Measurements from ENCODE around the gene CLRN3.

The CLRN3 gene

DNA sequence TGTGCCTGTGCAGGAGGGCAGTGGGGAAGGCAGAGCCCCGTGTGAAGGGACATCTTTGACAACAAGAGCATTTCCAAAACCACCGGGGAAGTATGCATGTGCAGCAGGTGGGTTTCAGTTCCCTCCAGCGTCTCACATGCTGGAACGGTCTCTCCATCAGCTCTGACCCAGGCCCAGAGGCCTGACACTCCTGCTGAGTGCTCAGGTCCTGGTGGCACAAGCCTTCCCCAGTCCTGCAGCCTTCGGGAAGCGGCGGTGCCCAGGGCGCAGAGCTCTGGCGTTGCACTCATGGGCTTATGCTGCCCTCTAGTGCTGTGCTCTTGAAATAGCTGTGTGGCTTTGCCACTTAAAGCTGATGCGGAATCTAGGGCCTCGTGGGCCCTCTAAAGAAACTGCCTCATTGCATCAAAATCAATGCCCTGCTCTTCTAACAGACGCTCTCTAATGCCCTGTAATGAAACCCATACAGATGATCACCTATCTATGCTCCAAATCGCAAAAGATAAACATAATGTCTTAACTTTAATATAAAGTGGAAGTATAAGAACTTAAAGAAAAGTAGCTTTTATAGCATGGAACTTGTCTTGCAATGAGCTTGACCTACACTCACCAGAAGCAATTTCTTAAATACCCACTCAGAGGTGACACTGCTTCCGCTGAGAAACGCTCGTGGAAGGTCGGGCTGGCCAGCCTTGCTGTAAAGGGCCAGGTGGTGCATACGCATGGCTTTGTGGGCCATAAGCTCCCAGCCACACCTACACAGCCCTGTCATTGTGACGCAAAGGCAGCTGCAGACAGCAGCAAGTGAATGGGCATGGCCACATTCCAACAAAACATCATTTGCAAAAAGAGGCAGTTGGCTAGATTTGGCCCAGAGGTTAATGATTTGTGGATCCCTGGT is 38.6 kb downstream of the CLRN3 start:
- no peak overlapping the region for H3K27ac ChIP-seq
- DNase-seq (ENCODE audit: low read depth, low spot score) = no peak

DNA sequence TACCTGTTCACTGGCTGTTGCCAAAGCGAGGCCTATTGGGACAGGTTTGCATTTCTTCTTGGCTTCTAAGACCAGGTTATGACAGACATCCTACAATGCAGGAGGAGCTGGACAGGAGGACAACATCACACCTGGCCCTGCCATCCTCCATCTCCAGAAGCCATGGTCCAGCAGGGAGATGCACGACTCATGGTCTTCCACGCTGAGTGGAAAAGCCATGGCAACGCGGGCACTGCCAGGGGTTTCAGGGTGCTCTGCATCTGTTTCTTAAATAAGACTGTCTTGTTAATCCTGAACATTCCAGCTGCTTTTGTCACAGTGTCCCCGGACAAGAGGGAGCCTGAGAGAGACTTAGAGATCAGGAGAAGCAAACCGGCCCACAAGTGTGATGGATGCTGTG is 40.3 kb downstream of the CLRN3 start:
- DNase-seq (ENCODE audit: low read depth, low spot score) = no peak
- no peak overlapping the region for H3K27ac ChIP-seq

DNA sequence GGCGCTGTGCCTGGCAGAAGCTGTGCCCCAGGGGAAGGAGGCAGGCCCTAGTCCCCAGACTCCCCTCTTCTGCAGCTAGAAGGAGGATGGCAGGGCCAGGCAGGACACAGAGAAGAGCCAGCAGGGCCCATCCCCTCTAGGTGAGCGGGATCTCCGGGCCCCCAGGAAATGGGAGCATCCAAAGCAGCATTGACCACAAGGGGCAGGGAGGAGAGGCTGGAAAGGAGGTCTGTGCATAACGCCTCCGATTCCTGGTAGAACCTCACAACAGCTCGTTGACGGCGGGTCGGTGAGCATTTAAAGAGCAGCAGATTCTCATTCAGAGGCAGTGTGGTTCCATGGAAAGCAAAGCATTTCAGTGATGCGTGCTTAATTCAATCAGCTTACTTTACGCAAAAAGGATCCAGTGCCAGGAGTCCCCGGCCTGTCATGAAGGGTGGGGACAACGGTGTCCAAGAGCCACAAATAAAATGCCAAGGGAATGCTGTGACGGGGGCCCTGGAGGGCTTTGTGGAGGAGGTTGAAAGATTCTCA is 41.0 kb downstream of the CLRN3 start:
- no peak overlapping the region for H3K27ac ChIP-seq
- no peak for DNase-seq (ENCODE audit: low read depth, low spot score)

DNA sequence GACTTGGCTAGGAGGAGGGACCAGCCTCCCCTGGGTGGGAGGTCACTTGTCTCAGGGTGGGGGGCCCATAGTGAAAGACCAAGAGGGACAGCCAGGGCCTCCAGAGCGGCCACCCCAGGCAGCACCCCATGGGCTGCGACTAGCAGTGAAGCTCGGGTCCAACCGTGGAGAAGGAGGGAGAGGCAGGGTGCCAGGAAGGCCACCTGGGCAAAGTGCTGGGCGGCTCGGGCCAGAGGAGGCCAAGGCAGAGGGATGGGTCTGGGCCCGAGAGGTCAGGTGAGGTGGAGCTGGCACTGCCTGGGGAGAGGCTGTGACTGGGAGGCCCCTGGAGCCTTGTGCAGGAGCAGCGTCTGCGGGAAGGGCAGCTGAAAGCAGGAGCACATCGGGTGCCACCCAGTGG is 41.8 kb downstream of the CLRN3 start:
- DNase-seq (ENCODE audit: low read depth, low spot score) = no peak
- H3K27ac ChIP-seq = no peak overlapping the region

DNA sequence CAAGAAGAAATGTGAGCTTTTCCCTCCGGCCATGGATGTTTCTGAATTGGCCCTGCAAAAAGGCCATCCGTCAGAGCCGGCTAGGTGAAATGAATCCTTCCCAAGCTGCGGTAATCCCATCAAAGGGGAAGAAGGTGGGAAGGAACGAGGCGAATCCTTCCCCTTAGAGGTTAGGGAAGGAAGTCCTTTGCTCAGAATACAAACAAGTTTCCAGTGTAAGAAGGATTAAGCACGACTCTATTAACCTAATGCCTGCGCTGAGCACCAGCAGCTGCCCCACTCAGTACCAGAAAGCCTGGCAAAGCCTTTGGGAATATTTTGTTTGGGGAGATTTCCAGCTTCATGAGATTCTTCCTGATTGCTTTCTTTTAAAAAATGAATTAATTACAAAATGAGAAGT is 42.8 kb downstream of the CLRN3 start:
- no peak for DNase-seq (ENCODE audit: low read depth, low spot score)
- H3K27ac ChIP-seq = no peak overlapping the region

DNA sequence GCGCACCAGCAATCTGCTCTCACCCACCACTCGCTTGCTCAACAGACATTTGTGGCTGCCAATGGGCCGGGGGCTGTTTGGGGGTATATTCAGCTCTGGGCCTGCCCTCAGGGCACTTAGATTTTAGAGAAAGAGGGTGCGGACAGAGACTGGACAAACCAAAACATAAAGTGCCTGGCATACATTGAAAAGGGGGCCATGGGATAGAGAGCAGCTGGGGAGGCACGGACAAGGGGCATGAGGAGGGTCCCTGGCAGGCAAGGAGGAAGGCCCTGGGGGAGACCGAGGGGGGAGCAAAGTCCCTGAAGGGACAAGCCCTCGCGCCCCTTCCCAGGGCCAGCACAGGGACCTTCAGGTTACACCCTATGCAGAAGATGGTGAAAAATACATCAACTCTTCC is 43.5 kb downstream of the CLRN3 start:
- no peak for DNase-seq (ENCODE audit: low read depth, low spot score)
- H3K27ac ChIP-seq = no peak overlapping the region

DNA sequence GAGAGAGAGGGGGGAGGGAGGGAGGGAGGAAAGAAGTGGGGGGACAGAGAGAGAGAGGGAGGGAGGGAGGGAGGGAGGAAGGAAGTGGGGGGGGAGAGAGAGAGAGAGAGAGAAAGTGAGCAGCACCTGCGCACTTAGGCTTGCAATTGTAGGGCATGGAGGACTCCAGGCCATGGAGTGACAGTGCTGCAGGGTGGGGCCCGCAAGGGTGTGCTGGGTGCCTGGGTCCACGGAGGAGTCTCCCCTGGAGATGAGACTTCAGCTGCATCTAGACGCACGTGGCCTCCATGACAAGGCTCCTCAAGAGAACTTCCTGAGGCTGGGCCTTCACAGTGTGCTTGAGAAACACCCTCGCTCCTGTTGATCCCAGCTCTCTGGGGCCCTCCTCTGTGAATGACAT is 44.5 kb downstream of the CLRN3 start:
- H3K27ac ChIP-seq = no peak overlapping the region
- no peak for DNase-seq (ENCODE audit: low read depth, low spot score)

DNA sequence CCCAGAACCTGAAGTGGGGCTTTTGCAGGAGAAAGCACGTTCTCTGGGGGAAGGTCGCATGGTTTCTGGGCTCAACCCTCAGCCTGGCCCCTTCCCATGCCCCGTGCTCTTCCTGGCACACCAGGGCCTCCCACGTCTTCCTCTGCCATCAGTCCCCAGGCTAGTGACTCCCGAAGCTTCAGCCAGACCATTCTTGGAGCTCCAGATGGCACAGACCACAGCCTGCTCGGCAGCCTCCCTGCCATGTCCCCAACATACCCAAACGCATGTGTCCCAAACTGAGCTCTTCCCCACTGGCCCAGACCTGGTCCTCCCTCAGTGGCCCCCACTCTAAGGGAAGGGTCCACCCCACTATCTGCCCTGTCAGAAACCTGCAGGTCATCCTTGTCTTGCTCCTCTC is 47.0 kb downstream of the CLRN3 start:
- DNase-seq (ENCODE audit: low read depth, low spot score) = no peak
- no peak overlapping the region for H3K27ac ChIP-seq

DNA sequence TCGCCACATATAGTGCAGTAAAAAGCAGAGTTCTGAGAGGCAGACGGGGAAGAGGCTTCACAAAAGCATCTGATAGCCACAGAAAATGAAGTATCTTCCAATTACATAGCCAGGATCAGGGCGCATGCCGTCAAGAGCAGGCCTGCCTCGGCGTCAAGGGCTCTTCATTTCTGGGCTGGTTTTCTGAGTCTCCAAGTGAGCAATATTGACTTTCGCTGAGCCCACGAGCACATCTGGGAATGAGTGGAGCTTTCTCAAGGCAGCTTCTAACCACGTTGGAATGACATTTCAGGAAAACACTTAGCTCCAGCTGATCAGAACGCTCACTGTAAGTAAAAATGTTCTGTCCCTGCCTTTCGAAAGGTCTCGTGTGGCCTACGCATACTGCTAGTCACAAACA is 51.9 kb downstream of the CLRN3 start:
- no peak for DNase-seq (ENCODE audit: low read depth, low spot score)
- no peak overlapping the region for H3K27ac ChIP-seq

DNA sequence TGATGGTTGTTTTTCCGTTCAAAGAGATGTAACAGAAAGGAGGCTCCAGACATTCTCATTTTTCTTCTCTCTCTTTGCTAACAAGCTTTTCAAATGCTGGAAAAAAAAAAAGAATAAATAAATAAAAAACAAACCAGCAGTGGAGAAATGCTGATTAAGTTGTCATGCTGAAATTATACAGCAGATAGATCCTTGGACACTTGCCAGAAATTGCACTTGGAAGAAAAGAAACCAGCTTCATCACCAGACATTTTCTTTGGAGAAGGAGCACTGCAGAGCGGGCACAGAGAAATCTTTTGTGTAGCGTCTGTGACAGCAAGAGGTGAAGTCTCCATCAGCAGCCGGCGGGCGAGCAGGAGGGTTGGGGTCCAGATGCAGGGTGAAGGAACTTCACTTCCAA is 55.8 kb downstream of the CLRN3 start:
- no peak overlapping the region for H3K27ac ChIP-seq
- DNase-seq (ENCODE audit: low read depth, low spot score) = no peak

DNA sequence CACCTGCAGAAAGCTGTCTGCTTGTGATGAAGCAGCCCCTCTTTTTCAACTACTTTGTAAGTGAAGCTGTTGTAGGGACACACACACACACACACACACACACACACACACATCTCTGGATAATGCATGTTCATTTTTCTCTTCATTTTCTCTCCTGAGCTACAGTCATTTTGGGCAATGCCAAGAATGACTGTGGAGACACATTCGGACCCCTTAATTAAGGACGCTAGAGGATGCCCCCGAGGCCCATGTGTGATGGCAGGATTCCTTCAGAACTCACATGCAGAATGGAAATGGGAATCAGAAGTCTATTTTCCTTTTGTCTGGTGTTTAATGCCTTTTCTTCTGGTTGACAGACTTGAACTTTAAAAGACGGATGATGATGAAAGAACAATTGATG is 56.6 kb downstream of the CLRN3 start:
- no peak overlapping the region for H3K27ac ChIP-seq
- DNase-seq (ENCODE audit: low read depth, low spot score) = no peak

DNA sequence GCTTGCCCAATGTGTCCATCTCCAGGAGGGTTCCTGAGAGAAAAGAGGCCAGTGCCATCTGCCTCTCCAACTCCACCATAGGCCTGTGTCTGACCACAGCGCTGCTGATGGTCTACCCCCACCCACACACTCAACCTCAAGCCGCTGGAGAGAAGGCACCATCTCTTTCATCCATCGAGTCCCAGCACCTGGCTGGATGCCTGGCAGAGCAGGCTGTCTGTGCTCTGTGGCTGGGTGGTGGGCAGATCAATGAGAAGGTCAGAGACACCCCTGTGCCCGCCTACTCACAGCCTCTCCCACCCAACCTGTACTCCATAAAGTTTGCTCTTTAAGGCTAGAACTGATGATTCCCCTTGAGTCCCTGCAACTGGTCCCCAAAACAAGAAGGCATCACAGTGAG is 58.0 kb downstream of the CLRN3 start:
- no peak for DNase-seq (ENCODE audit: low read depth, low spot score)
- no peak overlapping the region for H3K27ac ChIP-seq

DNA sequence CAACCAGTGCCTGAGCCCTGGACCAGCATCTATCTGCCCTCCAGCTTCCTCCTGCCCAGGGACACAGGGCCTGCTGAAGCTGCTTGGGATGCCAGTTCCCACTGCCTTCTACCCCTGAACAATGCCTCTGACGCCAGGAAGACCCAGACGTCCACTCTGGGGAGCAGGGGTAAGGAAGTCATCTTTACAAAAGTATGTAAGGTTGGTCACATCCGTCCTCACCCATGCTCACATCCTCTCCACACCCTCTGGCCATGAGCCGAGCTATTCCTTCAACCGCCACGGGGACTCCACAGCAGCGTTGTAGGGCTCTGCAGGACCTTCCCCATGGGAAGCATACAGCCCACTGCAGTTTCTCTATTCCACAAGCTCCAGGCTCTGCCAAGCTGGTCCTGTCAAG is 58.5 kb downstream of the CLRN3 start:
- no peak overlapping the region for H3K27ac ChIP-seq
- no peak for DNase-seq (ENCODE audit: low read depth, low spot score)

DNA sequence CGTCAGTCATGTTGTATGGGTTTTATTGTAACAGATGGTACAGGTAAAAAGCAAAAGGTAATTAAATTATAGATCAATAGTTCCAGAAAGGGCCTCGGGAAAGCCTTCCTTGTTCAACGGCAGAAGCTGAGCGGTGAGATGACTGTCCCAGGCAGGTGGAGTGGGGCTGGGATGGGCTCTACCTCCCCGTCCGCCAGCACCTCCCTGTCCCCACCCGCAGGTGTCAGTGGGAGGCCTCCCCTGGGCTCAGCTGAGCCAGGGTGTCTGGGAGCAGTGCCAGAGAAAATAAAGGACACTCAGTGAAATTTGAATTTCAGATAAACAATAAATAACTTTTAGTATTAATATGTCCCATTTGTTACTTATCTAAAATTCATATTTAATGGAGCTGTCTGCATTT is 58.9 kb downstream of the CLRN3 start:
- no peak overlapping the region for H3K27ac ChIP-seq
- DNase-seq (ENCODE audit: low read depth, low spot score) = no peak

DNA sequence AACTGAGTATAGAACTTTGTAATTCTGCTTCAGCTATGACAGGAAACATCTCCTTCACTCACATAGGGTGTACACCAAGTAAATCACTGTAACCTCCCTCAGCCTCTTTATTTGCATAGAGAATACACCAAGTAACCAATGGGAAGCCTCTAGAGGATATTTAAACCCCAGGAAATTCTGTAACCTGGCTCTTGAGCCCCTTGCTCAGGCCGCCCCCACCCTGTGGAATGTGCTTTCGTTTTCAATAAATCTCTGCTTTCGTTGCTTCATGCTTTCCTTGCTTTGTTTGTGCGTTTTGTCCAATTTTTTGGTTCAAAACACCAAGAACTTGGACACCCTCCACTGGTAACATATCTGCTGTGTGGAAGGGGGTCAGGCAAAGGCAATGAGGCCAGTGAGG is 60.2 kb downstream of the CLRN3 start:
- no peak for DNase-seq (ENCODE audit: low read depth, low spot score)

DNA sequence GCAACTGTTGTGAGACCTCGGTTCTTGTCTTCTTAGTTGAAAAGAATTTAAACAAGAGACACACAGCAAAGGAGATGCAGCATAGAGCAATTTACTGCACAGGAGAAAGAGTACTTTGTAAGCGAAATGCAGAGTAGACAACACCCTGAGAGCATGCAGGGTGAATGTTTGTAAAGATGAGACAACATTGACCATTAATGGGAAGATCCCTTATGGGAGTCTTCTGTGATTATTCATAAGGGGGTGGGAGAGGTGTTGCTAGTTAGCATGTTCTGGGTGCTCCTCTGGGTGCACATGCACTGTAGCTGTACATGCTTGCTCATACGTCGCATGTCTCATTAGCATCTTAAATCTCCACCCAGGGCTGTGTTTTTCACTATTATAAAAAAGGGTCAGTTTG is 62.3 kb downstream of the CLRN3 start:
- H3K27ac ChIP-seq = no peak overlapping the region
- DNase-seq (ENCODE audit: low read depth, low spot score) = no peak

More for the DNA sequence above, 60.2 kb downstream of the CLRN3 start:
- H3K27ac ChIP-seq = no peak overlapping the region
